Activated T-helper 1 cell treated with anti-CD3 and anti-CD28 coated beads, Interleukin-2, amount 50 U/mL, for 16 hours (primary cell): ENCODE measurements around the gene HERPUD2.
"Not testable (repeated sequence)": the region's sequence is repeated elsewhere in the genome, so short reads cannot be mapped to it uniquely, and the experiment has no call there.

Experiments
- DNase-seq, 2 donors: peaks; one replicate each; pipeline ENCODE4 v3.0.0-alpha.2; 2020; ENCODE audit warnings: low read depth in 1 of 2, low spot score in 1 of 2

Gene HERPUD2

GRCh38 chr7:35617041-35617440, 77.9 kb downstream of the HERPUD2 start:
- DNase-seq: no peak

- no peak for DNase-seq
Observed at GRCh38 chr7:35613150-35613549, 81.8 kb downstream of the HERPUD2 start.

GRCh38 chr7:35605760-35606159, 89.2 kb downstream of the HERPUD2 start:
- DNase-seq: no peak

- DNase-seq: no peak
Observed at GRCh38 chr7:35604595-35604994, 90.3 kb downstream of the HERPUD2 start.

- DNase-seq: no peak
Observed at GRCh38 chr7:35599645-35600044, 95.3 kb downstream of the HERPUD2 start.

GRCh38 chr7:35599061-35599460, 95.9 kb downstream of the HERPUD2 start:
- DNase-seq: no peak

GRCh38 chr7:35596061-35596460, 98.9 kb downstream of the HERPUD2 start:
- DNase-seq: no peak

GRCh38 chr7:35593899-35594298, 101.0 kb downstream of the HERPUD2 start:
- no peak for DNase-seq

GRCh38 chr7:35588647-35589046, 106.3 kb downstream of the HERPUD2 start:
- no peak for DNase-seq

GRCh38 chr7:35584990-35585389, 109.9 kb downstream of the HERPUD2 start:
- DNase-seq: no peak

GRCh38 chr7:35584533-35584932, 110.4 kb downstream of the HERPUD2 start:
- DNase-seq: not testable (repeated sequence)
